ENCODE results near the gene CALML5. TPM values are rescaled to one million over a fixed set of nuclear protein-coding genes. Genes with fewer than 3 reads are reported as not detected.

CALML5 gene, protein sequence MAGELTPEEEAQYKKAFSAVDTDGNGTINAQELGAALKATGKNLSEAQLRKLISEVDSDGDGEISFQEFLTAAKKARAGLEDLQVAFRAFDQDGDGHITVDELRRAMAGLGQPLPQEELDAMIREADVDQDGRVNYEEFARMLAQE
- not detected in 5 replicates for total RNA-seq (2022; extraction: Qiagen RNA extraction)

DNA sequence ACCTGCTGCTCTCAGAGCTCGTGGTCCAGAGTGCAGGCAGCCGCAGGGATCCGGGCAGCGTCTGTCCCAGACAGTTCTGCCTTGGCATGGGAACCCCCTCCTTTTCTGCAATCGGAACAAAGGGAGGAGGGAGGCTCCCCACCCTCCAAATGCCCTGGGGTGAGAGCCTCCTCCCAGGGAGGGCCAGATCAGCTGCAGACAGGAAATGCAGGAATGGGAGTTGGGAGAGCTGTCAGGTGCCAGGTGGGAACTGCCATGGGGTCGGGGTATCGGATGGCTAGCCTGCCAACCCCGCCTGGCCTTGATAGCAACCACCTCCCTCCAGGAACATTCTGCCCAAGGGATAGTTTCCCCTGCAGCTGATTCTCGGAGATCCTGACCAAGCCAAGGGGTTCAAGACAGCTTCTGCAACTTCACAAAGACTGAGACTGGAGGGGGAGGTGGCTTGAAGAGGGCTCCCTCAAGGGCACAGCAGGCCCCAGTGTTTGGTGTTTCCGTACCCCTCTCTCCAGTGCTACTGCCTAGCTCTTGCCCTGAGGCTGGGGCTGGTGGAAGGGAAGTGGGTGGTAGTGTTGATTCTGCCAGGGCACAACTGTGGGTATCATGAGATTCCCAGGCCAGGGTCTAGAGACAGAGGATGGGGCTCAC lies at the start of gene CALML5:
Gene CALML5, minus strand, starts transcription at position 78 of the 648 bp plus-strand sequence. CDS start 132 bp downstream, outside the sequence.

DNA sequence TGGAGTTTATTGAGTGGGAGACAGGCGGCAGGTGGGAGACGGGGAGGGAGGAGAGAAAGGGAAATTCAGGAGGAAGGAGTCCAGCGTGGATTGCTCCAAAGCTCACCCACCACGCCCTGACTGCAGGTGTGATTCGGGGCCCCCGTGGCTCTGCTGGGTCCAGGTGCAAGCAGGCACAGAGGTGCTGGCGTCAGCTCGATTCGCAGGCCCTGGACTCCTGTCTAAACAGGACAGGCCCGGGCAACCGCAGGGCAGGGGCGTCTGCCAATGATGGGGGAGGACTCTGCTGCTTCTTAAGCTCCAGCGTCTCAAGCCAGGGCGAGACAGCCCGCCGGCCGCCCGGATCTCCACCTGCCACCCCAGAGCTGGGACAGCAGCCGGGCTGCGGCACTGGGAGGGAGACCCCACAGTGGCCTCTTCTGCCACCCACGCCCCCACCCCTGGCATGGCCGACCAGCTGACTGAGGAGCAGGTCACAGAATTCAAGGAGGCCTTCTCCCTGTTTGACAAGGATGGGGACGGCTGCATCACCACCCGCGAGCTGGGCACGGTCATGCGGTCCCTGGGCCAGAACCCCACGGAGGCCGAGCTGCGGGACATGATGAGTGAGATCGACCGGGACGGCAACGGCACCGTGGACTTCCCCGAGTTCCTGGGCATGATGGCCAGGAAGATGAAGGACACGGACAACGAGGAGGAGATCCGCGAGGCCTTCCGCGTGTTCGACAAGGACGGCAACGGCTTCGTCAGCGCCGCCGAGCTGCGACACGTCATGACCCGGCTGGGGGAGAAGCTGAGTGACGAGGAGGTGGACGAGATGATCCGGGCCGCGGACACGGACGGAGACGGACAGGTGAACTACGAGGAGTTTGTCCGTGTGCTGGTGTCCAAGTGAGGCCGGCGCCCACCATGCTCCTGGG lies 25.5 kb upstream of the CALML5 start, which contains the start of gene CALML3:
Gene CALML3, plus strand, starts transcription at position 321 of the 920 bp plus-strand sequence. Its CDS starts 125 bp downstream, at position 446.

Other genes with a start within 250 kb of the CALML5 start
- not detected in 5 replicates for gene UCN3, start 134.6 kb downstream of the CALML5 start, total RNA-seq (2022; extraction: Qiagen RNA extraction)
- 0.26 to 0.49 TPM (median 0.30 TPM) in 4 of 5 replicates, not detected in the other for gene TUBAL3, start 94.7 kb downstream of the CALML5 start, total RNA-seq (2022; extraction: Qiagen RNA extraction)
- 42.6 to 55.3 TPM (median 49.6 TPM) in 5 replicates for gene NET1, start 87.0 kb downstream of the CALML5 start, total RNA-seq (2022; extraction: Qiagen RNA extraction)
- gene CALML3, start 25.4 kb upstream of the CALML5 start, total RNA-seq (2022; extraction: Qiagen RNA extraction) = not detected in 5 replicates
- gene ASB13, start 167.0 kb upstream of the CALML5 start, total RNA-seq (2022; extraction: Qiagen RNA extraction) = 19.3 to 25.7 TPM (median 23.5 TPM) in 5 replicates
- gene TASOR2, start 185.3 kb upstream of the CALML5 start, total RNA-seq (2022; extraction: Qiagen RNA extraction) = 24.8 to 38.5 TPM (median 32.5 TPM) in 5 replicates

Measured in A549 treated with Mapracorat at 1 μM for 4 hours (cell line).